ENCODE results near the gene PTPRK. TPM values are rescaled to one million over a fixed set of nuclear protein-coding genes. Genes with fewer than 3 reads are reported as not detected.

PTPRK gene
- polyA plus RNA-seq, 3 donors: 0.01 TPM; not detected in 2

GRCh38 chr6:127924440-127924839 lies 596.0 kb downstream of the PTPRK start:
- Histone ChIP-seq H3K4me3 (replicated peaks in 1 of 3; ENCODE audit: low read depth in 2 of 3, low read length in 3 of 3) (no peak overlapping the region), H3K36me3 (replicated peaks in 1 of 2; ENCODE audit: control insufficient read depth in 1 of 2, insufficient read depth in 2 of 2, low read length in 2 of 2) (no peaks in the 10 kb centered on the region), H3K27me3 (ENCODE audit: control insufficient read depth in 2 of 2, insufficient read depth in 2 of 2, low read length in 2 of 2) (no peaks in the 10 kb centered on the region), H2AFZ (ENCODE audit: insufficient read depth, low read depth, low read length, poor library complexity, severe bottlenecking) (no peak overlapping the region), H3K79me2 (ENCODE audit: insufficient read depth, low read length) (no peaks in the 10 kb centered on the region), H4K20me1 (ENCODE audit: insufficient read depth, low read length) (no peaks in the 10 kb centered on the region), H3K9ac (ENCODE audit: insufficient read depth, low read length, poor library complexity, severe bottlenecking) (no peak overlapping the region), H3K9me3 (replicated peaks in 1 of 2; ENCODE audit: control insufficient read depth in 1 of 2, insufficient read depth in 1 of 2, low read length in 2 of 2) (peaks cover 4 to 11% of the 10 kb centered on the region in 2 donors), H3K4me1 (ENCODE audit: control insufficient read depth in 1 of 2, insufficient read depth in 2 of 2, low read length in 2 of 2) (no peaks in the 10 kb centered on the region), H3K27ac (ENCODE audit: low read depth in 1 of 2, low read length in 2 of 2) (no peak overlapping the region), H3K4me2 (replicated peaks; ENCODE audit: extremely low read depth, low read length, poor library complexity, severe bottlenecking) (no peak overlapping the region)
- TF ChIP-seq CTCF (IDR thresholded peaks at IDR 0.05): no peak
- H3K27ac Mint-ChIP-seq: no peak overlapping the region
- WGBS (ENCODE audit: insufficient coverage): no CpG with 5 or more reads among the region's 2 CpGs
- no peaks in the 10 kb centered on the region for H3K4me1 Mint-ChIP-seq
- DNase-seq: no peak
- H3K4me3 Mint-ChIP-seq: no peak overlapping the region
- peaks cover 0 to 2% (median 2%) of the 10 kb centered on the region in 3 donors for H3K27me3 Mint-ChIP-seq (ENCODE audit: low read depth in 3 of 3)
- H3K36me3 Mint-ChIP-seq: no peaks in the 10 kb centered on the region
- intact Hi-C loops (cut with micrococcal nuclease): no loop called here
- peaks cover 13 to 28% (median 21%) of the 10 kb centered on the region in 7 donors for H3K9me3 Mint-ChIP-seq

- no peaks in the 10 kb centered on the region for H4K20me1 ChIP-seq (ENCODE audit: insufficient read depth, low read length)
- H2AFZ ChIP-seq (ENCODE audit: insufficient read depth, low read depth, low read length, poor library complexity, severe bottlenecking): no peak overlapping the region
- H3K36me3 ChIP-seq (replicated peaks in 1 of 2; ENCODE audit: control insufficient read depth in 1 of 2, insufficient read depth in 2 of 2, low read length in 2 of 2): no peaks in the 10 kb centered on the region
- no peak overlapping the region for H3K9ac ChIP-seq (ENCODE audit: insufficient read depth, low read length, poor library complexity, severe bottlenecking)
- H3K4me1 ChIP-seq (ENCODE audit: control insufficient read depth in 1 of 2, insufficient read depth in 2 of 2, low read length in 2 of 2): no peaks in the 10 kb centered on the region
- Mint-ChIP-seq H3K27me3 (ENCODE audit: low read depth in 3 of 3) (peaks cover 0 to 2% (median 2%) of the 10 kb centered on the region in 3 donors), H3K36me3 (no peaks in the 10 kb centered on the region), H3K4me1 (no peaks in the 10 kb centered on the region), H3K4me3 (no peak overlapping the region), H3K27ac (no peak overlapping the region), H3K9me3 (peaks cover 12 to 27% (median 21%) of the 10 kb centered on the region in 7 donors)
- no peak for TF ChIP-seq CTCF (IDR thresholded peaks at IDR 0.05)
- no peak overlapping the region for H3K27ac ChIP-seq (ENCODE audit: low read depth in 1 of 2, low read length in 2 of 2)
- DNase-seq: no peak
- H3K27me3 ChIP-seq (ENCODE audit: control insufficient read depth in 2 of 2, insufficient read depth in 2 of 2, low read length in 2 of 2): no peaks in the 10 kb centered on the region
- no peak overlapping the region for H3K4me3 ChIP-seq (replicated peaks in 1 of 3; ENCODE audit: low read depth in 2 of 3, low read length in 3 of 3)
- intact Hi-C loops (cut with micrococcal nuclease): no loop called here
- H3K79me2 ChIP-seq (ENCODE audit: insufficient read depth, low read length): no peaks in the 10 kb centered on the region
- no peak overlapping the region for H3K4me2 ChIP-seq (replicated peaks; ENCODE audit: extremely low read depth, low read length, poor library complexity, severe bottlenecking)
- peaks cover 4 to 11% of the 10 kb centered on the region in 2 donors for H3K9me3 ChIP-seq (replicated peaks in 1 of 2; ENCODE audit: control insufficient read depth in 1 of 2, insufficient read depth in 1 of 2, low read length in 2 of 2)
Measured at GRCh38 chr6:127924031-127924430, 596.4 kb downstream of the PTPRK start.

Data from CD14-positive monocyte (primary cell).